ENCODE measurements around the gene IRAK1.

- TF ChIP-seq POLR2A (IDR thresholded peaks at IDR 0.05) = no peak
- TF ChIP-seq CTCF (IDR thresholded peaks at IDR 0.05) = no peak
These were observed 18.1 kb upstream of the IRAK1 start for GRCh38 chrX:154037754-154038153.

Data from heart left ventricle (tissue), 13 donors.